SK-N-SH treated with all-trans-retinoic acid at 6 μM for 48 hours (cell line): Measurements from ENCODE around the gene HPN.
A peak's percentile ranks its signal among the peaks of the same experiment; 100 is the strongest.
"Not testable (repeated sequence)": the region's sequence is repeated elsewhere in the genome, so short reads cannot be mapped to it uniquely, and the experiment has no call there.

Source experiments
- ATAC-seq: fragments of 200-7000 bp; cut with Tn5 transposase; 3 replicates; pipeline ENCODE4 v1.9.1; 2020; ENCODE audit warnings: mild to moderate bottlenecking, moderate library complexity
- ARNTL ChIP-seq: fragments of 450-650 bp; formaldehyde crosslinking; IDR thresholded peaks from 2 replicates; pipeline ENCODE4 v1.5.0; 2020; ENCODE audit warnings: low read depth, mild to moderate bottlenecking, moderate library complexity, borderline replicate concordance
- BACH2 ChIP-seq: fragments of 250-450 bp; sonication (Bioruptor Pico); IDR thresholded peaks from 2 replicates; pipeline ENCODE4 v1.9.0; 2021; ENCODE audit warnings: mild to moderate bottlenecking, borderline replicate concordance
- CSDC2 ChIP-seq: fragments of 250-450 bp; sonication (Bioruptor Pico); IDR thresholded peaks from 2 replicates; pipeline ENCODE4 v1.5.0; 2020; ENCODE audit warnings: mild to moderate bottlenecking, moderate library complexity
- ESRRG ChIP-seq: fragments of 250-450 bp; sonication (Bioruptor Pico); IDR thresholded peaks from 2 replicates; pipeline ENCODE4 v1.6.1; 2021; ENCODE audit warnings: mild to moderate bottlenecking
- GLIS3 ChIP-seq: fragments of 250-450 bp; sonication (Bioruptor Pico); IDR thresholded peaks from 2 replicates; pipeline ENCODE4 v1.5.0; 2020; ENCODE audit warnings: mild to moderate bottlenecking, moderate library complexity
- ISL1 ChIP-seq: fragments of 250-450 bp; sonication (Bioruptor Pico); IDR thresholded peaks from 2 replicates; pipeline ENCODE4 v2.1.2; 2022; ENCODE audit warnings: mild to moderate bottlenecking, moderate library complexity
- OSR1 ChIP-seq: fragments of 250-450 bp; sonication (Bioruptor Pico); IDR thresholded peaks from 2 replicates; pipeline ENCODE4 v1.8.0; 2022; ENCODE audit warnings: moderate library complexity, mild to moderate bottlenecking, inconsistent platforms
- PPARA ChIP-seq: fragments of 250-450 bp; sonication (Bioruptor Pico); IDR thresholded peaks from 2 replicates; pipeline ENCODE4 v1.5.0; 2020; ENCODE audit warnings: mild to moderate bottlenecking, borderline replicate concordance
- RARB ChIP-seq: fragments of 250-450 bp; sonication (Bioruptor Pico); IDR thresholded peaks from 2 replicates; pipeline ENCODE4 v1.8.0; 2021; ENCODE audit warnings: mild to moderate bottlenecking, moderate library complexity
- SNAI2 ChIP-seq: fragments of 250-450 bp; sonication (Bioruptor Pico); IDR thresholded peaks from 2 replicates; pipeline ENCODE4 v1.5.0; 2020; ENCODE audit warnings: mild to moderate bottlenecking, moderate library complexity
- TCF4 ChIP-seq: fragments of 250-450 bp; sonication (Bioruptor Pico); IDR thresholded peaks from 2 replicates; pipeline ENCODE4 v1.8.0; 2021; ENCODE audit warnings: mild to moderate bottlenecking, moderate library complexity, borderline replicate concordance
- TOX ChIP-seq: fragments of 250-450 bp; sonication (Bioruptor Pico); IDR thresholded peaks from 2 replicates; pipeline ENCODE4 v1.8.0; 2021; ENCODE audit warnings: mild to moderate bottlenecking, moderate library complexity, borderline replicate concordance
- ZC3H10 ChIP-seq: fragments of 250-450 bp; sonication (Bioruptor Pico); IDR thresholded peaks from 2 replicates; pipeline ENCODE4 v1.5.1; 2021; ENCODE audit warnings: mild to moderate bottlenecking, moderate library complexity
- ZFP3 ChIP-seq: fragments of 250-450 bp; sonication (Bioruptor Pico); IDR thresholded peaks from 2 replicates; pipeline ENCODE4 v1.5.0; 2020; ENCODE audit warnings: mild to moderate bottlenecking, moderate library complexity
- ZFP30 ChIP-seq: fragments of 450-650 bp; formaldehyde crosslinking; IDR thresholded peaks from 2 replicates; pipeline ENCODE4 v1.5.0; 2022; ENCODE audit warnings: mild to moderate bottlenecking, moderate library complexity
- ZNF565 ChIP-seq: fragments of 450-650 bp; formaldehyde crosslinking; conservative IDR thresholded peaks from 2 replicates; pipeline ENCODE4 v1.5.0; 2020; ENCODE audit warnings: low read depth, mild to moderate bottlenecking, moderate library complexity
- ZNF70 ChIP-seq: fragments of 450-650 bp; formaldehyde crosslinking; IDR thresholded peaks from 2 replicates; pipeline ENCODE4 v1.5.0; 2020; ENCODE audit warnings: mild to moderate bottlenecking, moderate library complexity
- ZNF8 ChIP-seq: fragments of 450-650 bp; formaldehyde crosslinking; IDR thresholded peaks from 2 replicates; pipeline ENCODE4 v1.5.0; 2020; ENCODE audit warnings: mild to moderate bottlenecking, moderate library complexity
- TF ChIP-seq, protein P1 (sequence below): fragments of 250-450 bp; sonication (Bioruptor Pico); IDR thresholded peaks from 2 replicates; pipeline ENCODE4 v1.8.0; 2020; ENCODE audit warnings: mild to moderate bottlenecking, moderate library complexity, borderline replicate concordance
- TF ChIP-seq, protein P2 (sequence below): fragments of 250-450 bp; sonication (Bioruptor Pico); IDR thresholded peaks from 2 replicates; pipeline ENCODE4 v1.8.0; 2021; ENCODE audit warnings: low read depth, mild to moderate bottlenecking, moderate library complexity, borderline replicate concordance
- TF ChIP-seq, protein P3 (sequence below): fragments of 250-450 bp; sonication (Bioruptor Pico); IDR thresholded peaks from 2 replicates; pipeline ENCODE4 v1.5.1; 2021; ENCODE audit warnings: mild to moderate bottlenecking, moderate library complexity
- TF ChIP-seq, protein P4 (sequence below): fragments of 250-450 bp; sonication (Bioruptor Pico); IDR thresholded peaks from 2 replicates; pipeline ENCODE4 v1.5.1; 2020; ENCODE audit warnings: low read depth, mild to moderate bottlenecking, moderate library complexity

The HPN gene

DNA sequence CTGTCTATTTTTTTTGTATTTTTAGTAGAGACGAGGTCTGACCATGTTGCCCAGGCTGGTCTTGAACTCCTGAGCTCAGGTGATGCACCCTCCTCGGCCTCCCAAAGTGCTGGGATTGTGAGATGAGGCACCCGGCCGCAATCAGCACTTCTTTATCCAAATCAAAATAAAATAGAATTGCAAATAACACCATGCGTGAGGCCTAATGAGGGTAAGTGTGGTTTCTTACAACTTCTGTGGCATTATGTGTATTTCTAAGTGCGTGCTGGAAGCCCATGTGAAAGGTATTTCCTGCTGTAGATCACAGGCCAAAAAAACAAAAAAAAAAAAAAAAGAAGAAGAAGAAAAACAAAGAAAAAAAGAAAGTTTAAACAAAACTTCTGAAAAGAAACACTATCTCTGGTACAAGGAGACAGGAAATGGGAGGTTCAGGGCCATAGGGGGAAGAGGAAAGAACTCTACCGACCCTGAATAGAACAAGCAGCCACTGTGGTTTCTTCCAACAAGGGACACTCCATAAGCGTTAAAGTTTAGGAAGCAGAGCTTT lies 44.4 kb upstream of the HPN start:
- TF ChIP-seq, protein P1, sequence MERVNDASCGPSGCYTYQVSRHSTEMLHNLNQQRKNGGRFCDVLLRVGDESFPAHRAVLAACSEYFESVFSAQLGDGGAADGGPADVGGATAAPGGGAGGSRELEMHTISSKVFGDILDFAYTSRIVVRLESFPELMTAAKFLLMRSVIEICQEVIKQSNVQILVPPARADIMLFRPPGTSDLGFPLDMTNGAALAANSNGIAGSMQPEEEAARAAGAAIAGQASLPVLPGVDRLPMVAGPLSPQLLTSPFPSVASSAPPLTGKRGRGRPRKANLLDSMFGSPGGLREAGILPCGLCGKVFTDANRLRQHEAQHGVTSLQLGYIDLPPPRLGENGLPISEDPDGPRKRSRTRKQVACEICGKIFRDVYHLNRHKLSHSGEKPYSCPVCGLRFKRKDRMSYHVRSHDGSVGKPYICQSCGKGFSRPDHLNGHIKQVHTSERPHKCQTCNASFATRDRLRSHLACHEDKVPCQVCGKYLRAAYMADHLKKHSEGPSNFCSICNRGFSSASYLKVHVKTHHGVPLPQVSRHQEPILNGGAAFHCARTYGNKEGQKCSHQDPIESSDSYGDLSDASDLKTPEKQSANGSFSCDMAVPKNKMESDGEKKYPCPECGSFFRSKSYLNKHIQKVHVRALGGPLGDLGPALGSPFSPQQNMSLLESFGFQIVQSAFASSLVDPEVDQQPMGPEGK = no peak
- TF ChIP-seq ISL1 (CRISPR knock-in tag) = no peak
- TF ChIP-seq, protein P2, sequence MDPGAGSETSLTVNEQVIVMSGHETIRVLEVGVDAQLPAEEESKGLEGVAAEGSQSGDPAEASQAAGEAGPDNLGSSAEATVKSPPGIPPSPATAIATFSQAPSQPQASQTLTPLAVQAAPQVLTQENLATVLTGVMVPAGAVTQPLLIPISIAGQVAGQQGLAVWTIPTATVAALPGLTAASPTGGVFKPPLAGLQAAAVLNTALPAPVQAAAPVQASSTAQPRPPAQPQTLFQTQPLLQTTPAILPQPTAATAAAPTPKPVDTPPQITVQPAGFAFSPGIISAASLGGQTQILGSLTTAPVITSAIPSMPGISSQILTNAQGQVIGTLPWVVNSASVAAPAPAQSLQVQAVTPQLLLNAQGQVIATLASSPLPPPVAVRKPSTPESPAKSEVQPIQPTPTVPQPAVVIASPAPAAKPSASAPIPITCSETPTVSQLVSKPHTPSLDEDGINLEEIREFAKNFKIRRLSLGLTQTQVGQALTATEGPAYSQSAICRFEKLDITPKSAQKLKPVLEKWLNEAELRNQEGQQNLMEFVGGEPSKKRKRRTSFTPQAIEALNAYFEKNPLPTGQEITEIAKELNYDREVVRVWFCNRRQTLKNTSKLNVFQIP = no peak
- TF ChIP-seq ZC3H10 (CRISPR knock-in tag) = no peak
- TF ChIP-seq OSR1 (CRISPR knock-in tag) = no peak
- TF ChIP-seq PPARA (CRISPR knock-in tag) = no peak
- TF ChIP-seq SNAI2 (CRISPR knock-in tag) = no peak
- no peak for TF ChIP-seq ZNF565 (CRISPR knock-in tag)
- no peak for TF ChIP-seq GLIS3 (CRISPR knock-in tag)
- TF ChIP-seq ZFP30 (CRISPR knock-in tag) = no peak
- no peak for TF ChIP-seq RARB (CRISPR knock-in tag)
- TF ChIP-seq BACH2 (CRISPR knock-in tag) = no peak
- no peak for TF ChIP-seq ZNF8
- no peak for TF ChIP-seq CSDC2
- no peak for TF ChIP-seq ZNF70 (CRISPR knock-in tag)
- TF ChIP-seq, protein P3, sequence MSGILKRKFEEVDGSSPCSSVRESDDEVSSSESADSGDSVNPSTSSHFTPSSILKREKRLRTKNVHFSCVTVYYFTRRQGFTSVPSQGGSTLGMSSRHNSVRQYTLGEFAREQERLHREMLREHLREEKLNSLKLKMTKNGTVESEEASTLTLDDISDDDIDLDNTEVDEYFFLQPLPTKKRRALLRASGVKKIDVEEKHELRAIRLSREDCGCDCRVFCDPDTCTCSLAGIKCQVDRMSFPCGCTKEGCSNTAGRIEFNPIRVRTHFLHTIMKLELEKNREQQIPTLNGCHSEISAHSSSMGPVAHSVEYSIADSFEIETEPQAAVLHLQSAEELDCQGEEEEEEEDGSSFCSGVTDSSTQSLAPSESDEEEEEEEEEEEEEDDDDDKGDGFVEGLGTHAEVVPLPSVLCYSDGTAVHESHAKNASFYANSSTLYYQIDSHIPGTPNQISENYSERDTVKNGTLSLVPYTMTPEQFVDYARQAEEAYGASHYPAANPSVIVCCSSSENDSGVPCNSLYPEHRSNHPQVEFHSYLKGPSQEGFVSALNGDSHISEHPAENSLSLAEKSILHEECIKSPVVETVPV (CRISPR knock-in tag) = no peak
- TF ChIP-seq ESRRG (CRISPR knock-in tag) = no peak
- TF ChIP-seq ARNTL (CRISPR knock-in tag) = no peak
- TF ChIP-seq, protein P4, sequence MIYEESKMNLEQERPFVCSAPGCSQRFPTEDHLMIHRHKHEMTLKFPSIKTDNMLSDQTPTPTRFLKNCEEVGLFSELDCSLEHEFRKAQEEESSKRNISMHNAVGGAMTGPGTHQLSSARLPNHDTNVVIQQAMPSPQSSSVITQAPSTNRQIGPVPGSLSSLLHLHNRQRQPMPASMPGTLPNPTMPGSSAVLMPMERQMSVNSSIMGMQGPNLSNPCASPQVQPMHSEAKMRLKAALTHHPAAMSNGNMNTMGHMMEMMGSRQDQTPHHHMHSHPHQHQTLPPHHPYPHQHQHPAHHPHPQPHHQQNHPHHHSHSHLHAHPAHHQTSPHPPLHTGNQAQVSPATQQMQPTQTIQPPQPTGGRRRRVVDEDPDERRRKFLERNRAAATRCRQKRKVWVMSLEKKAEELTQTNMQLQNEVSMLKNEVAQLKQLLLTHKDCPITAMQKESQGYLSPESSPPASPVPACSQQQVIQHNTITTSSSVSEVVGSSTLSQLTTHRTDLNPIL (CRISPR knock-in tag) = no peak
- no peak for TF ChIP-seq TOX (CRISPR knock-in tag)
- no peak for ATAC-seq

DNA sequence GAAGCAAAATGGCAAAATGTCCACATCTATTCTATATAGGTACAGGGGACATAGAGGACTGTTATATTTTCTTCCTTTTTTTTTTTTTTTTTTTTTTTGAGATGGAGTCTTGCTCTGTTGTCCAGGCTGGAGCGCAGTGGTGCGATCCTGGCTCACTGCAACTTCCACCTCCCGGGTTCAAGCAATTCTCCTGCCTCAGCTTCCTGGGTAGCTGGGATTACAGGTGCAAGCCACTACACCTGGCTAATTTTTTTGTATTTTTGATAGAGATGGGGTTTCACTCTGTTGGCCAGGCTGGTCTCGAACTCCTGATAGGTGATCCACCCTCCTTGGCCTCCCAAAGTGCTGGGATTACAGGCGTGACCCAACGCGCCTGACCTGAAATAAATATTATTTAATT lies 43.3 kb upstream of the HPN start:
- not testable (repeated sequence) for ATAC-seq

DNA sequence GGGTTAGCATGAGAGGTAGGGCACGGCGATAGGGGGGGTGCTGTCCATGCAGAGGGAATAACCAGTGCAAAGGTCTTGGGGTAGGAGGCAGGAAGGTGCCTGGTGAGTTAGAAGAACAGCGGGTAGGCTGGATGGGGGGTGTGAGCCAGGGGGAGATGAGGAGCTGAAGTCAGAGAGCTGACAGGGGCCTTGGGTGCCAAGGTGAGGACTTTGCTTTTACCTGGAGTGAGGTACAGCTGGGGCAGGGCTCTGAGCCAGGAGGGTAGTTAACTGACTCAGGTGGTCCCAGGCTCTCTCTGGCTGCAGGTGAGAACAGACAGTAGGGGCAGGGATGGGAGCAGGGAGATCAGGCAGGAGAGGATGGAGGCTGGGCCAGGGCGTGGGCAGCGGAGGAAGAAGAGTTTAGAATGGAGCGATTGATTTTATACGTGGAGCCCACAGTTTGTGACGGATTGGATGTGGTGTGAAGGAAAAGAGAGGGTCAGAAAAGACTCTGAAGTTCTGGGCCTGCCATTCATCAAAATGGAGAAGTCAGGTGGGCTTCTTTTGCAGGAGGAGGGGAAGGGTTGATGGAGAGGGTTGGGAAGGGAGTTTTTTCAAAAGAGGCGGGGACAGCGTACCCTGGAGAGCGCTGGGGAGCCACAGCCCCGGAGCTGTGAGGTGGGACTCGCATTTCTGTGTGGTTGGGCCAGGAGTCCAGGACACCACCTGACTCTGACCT lies 42.6 kb upstream of the HPN start:
- peak; percentile 10; the same call in 2 of the 3 replicates for ATAC-seq

DNA sequence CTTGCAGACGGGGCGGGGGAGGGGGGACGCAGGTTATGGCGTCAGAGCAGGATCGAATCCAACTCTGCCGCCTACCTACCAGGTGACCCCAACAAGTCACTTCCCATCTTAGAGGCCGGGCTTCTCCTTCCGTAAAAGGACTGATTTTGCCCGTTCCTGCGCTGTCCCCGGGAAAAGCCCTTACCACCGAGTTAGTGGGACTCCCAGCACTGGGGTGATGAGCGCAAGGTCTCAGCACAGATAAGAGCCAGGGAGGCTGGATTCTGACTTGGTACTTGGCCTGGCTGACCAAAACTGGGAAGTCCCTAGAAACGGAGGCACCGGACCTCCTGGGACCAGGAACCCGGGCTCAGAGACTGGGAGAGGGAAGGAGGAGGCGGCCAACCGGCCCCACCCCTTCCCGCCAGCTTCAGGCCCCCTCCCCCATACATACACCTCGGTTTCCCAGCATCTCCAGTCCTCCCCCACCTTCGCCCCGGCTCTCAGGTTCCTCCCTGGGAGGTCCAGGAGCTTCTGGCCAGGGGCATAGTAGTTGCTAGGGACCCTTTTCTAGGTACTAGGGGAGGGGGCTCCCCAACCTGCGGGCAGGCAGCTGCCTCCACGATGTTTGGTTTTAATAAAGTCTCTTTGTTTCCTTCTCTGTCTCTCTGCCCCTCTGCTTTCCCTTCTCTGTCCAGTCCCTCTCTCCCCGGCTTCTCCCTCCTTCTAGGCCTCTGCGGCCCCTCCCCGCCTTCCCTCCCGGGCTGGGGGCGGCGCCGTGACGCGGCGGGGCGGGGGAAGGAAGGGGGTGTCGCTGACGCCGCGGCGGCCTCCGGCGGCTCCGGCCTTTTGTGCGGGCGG lies 41.8 kb upstream of the HPN start, which contains the start of gene GRAMD1A:
Gene GRAMD1A, plus strand, starts transcription at position 826 of the 840 bp plus-strand sequence. CDS start 156 bp downstream, outside the sequence.
- peak; percentile 89 for ATAC-seq
- TF ChIP-seq ZNF565 (CRISPR knock-in tag) (no peak), GLIS3 (CRISPR knock-in tag) (no peak)
- TF ChIP-seq, protein P1 = peak; percentile 86

More for the DNA sequence above, 42.6 kb upstream of the HPN start:
- no peak; the same call in 1 of the 2 replicates for TF ChIP-seq ZFP3 (CRISPR knock-in tag)
- TF ChIP-seq ESRRG (CRISPR knock-in tag) = no peak
- TF ChIP-seq ARNTL (CRISPR knock-in tag) = no peak
- TF ChIP-seq TCF4 (CRISPR knock-in tag) = no peak
